GM23338 (cell line): ENCODE measurements around the gene KPNA2. TPM values are rescaled to one million over a fixed set of nuclear protein-coding genes. Genes with fewer than 3 reads are reported as not detected.
A peak's percentile ranks its signal among the peaks of the same experiment; 100 is the strongest.
"Not testable (repeated sequence)": the region's sequence is repeated elsewhere in the genome, so short reads cannot be mapped to it uniquely, and the experiment has no call there.

Experiments used
- ATAC-seq: fragments of 200-7000 bp; cut with Tn5 transposase; 3 replicates; pipeline ENCODE4 v1.9.1; 2020
- DNase-seq: peaks from one replicate; pipeline ENCODE4 v3.0.0-alpha.2; 2015; ENCODE audit warnings: low spot score
- H2AFZ ChIP-seq: fragments of 200-600 bp; sonication (generic); 2 replicates; pipeline ENCODE4 v1.8.0; 2016; ENCODE audit warnings: antibody characterized with exemption, mild to moderate bottlenecking, moderate library complexity
- H3F3A ChIP-seq: fragments of 200-600 bp; sonication (generic); replicated peaks from 2 replicates; pipeline ENCODE4 v1.8.0; 2017; ENCODE audit warnings: antibody characterized with exemption, mixed run types, low read depth
- H3K27ac ChIP-seq: fragments of 200-600 bp; sonication (generic); 2 replicates; pipeline ENCODE4 v1.6.1; 2016; ENCODE audit warnings: low read depth
- H3K27me3 ChIP-seq: fragments of 200-600 bp; sonication (generic); 2 replicates; pipeline ENCODE4 v1.8.0; 2016; ENCODE audit warnings: mild to moderate bottlenecking, mixed run types, moderate library complexity; ENCODE audit not compliant: insufficient read depth
- H3K36me3 ChIP-seq: fragments of 200-600 bp; sonication (generic); 2 replicates; pipeline ENCODE4 v1.8.0; 2016; ENCODE audit warnings: mild to moderate bottlenecking; ENCODE audit not compliant: insufficient read depth
- H3K4me1 ChIP-seq: fragments of 200-600 bp; sonication (generic); 2 replicates; pipeline ENCODE4 v1.8.0; 2016; ENCODE audit warnings: mild to moderate bottlenecking, moderate library complexity; ENCODE audit not compliant: insufficient read depth
- H3K4me2 ChIP-seq: fragments of 200-600 bp; sonication (generic); 2 replicates; pipeline ENCODE4 v1.7.1; 2017; ENCODE audit warnings: mixed run types
- H3K4me3 ChIP-seq: fragments of 200-600 bp; sonication (generic); 2 replicates; pipeline ENCODE4 v1.6.1; 2016; ENCODE audit warnings: mixed run types
- H3K79me2 ChIP-seq: fragments of 200-600 bp; sonication (generic); replicated peaks from 2 replicates; pipeline ENCODE4 v1.8.0; 2017; ENCODE audit warnings: mild to moderate bottlenecking; ENCODE audit not compliant: insufficient read depth
- H3K9me2 ChIP-seq: fragments of 200-600 bp; sonication (generic); 2 replicates; pipeline ENCODE4 v1.8.0; 2017; ENCODE audit not compliant: insufficient read depth
- H4K20me1 ChIP-seq: fragments of 200-600 bp; sonication (generic); replicated peaks from 2 replicates; pipeline ENCODE4 v1.8.0; 2017; ENCODE audit warnings: mild to moderate bottlenecking; ENCODE audit not compliant: insufficient read depth
- H3K27ac Mint-ChIP-seq: 2 replicates; pipeline ENCODE4 v1.8.0; 2020; ENCODE audit warnings: inconsistent platforms, mild to moderate bottlenecking, moderate library complexity, mixed read lengths
- H3K27me3 Mint-ChIP-seq: 3 replicates; pipeline ENCODE4 v1.8.0; 2022; ENCODE audit warnings: low read depth, mild to moderate bottlenecking, moderate library complexity, mixed read lengths, inconsistent platforms; ENCODE audit not compliant: insufficient read depth, poor library complexity
- H3K36me3 Mint-ChIP-seq: 3 replicates; pipeline ENCODE4 v1.8.0; 2021; ENCODE audit warnings: low read depth, mild to moderate bottlenecking, inconsistent platforms, moderate library complexity, mixed read lengths
- H3K4me1 Mint-ChIP-seq: 3 replicates; pipeline ENCODE4 v1.8.0; 2020; ENCODE audit warnings: mild to moderate bottlenecking, inconsistent platforms, mixed read lengths
- H3K4me3 Mint-ChIP-seq: 3 replicates; pipeline ENCODE4 v1.8.0; 2021; ENCODE audit warnings: moderate library complexity, mild to moderate bottlenecking, inconsistent platforms, mixed read lengths
- H3K9me3 Mint-ChIP-seq: 3 replicates; pipeline ENCODE4 v1.8.0; 2020; ENCODE audit warnings: moderate library complexity, mild to moderate bottlenecking, inconsistent platforms, mixed read lengths
- EZH2phosphoT487 ChIP-seq: fragments of 200-600 bp; sonication (generic); IDR thresholded peaks from one replicate; pipeline ENCODE4 v1.8.1; 2018; ENCODE audit warnings: antibody characterized with exemption; ENCODE audit not compliant: unreplicated experiment
- NANOG ChIP-seq: IDR thresholded peaks from 2 replicates; pipeline ENCODE4 v1.6.1; 2016; ENCODE audit warnings: antibody characterized with exemption, borderline replicate concordance
- POLR2AphosphoS5 ChIP-seq: IDR thresholded peaks from 2 replicates; pipeline ENCODE4 v1.6.1; 2016; ENCODE audit warnings: antibody characterized with exemption, low read depth
- polyA plus RNA-seq: library from polyadenylated mRNA; unstranded; fragments of >200 nt; fragmentation: Nextera tagmentation; extraction: Ambion mirVana; gene quantifications from 2 replicates; pipeline ENCODE4 v1.2.1, GENCODE V29; 2016
- total RNA-seq: library from RNA; depleted of rRNA; stranded (reverse); fragments of >200 nt; shearing (Covaris generic); gene quantifications from 2 replicates; pipeline ENCODE4 v1.2.3, GENCODE V29; 2014
- TF ChIP-seq, protein P1 (sequence below): IDR thresholded peaks from 2 replicates; pipeline ENCODE4 v1.6.1; 2016; ENCODE audit warnings: antibody characterized with exemption
- TF ChIP-seq, protein P2 (sequence below), 2 experiments: fragments of 200-600 bp in 1 of 2; sonication (generic) in 1 of 2; conservative IDR thresholded peaks; 2 replicates each; pipeline versions ENCODE4 v1.5.1 to v1.6.1; 2016 to 2017; ENCODE audit warnings: antibody characterized with exemption in 2 of 2, low read depth in 2 of 2, mild to moderate bottlenecking in 2 of 2, moderate library complexity in 1 of 2

KPNA2 gene
- total and polyA plus RNA-seq, 2 experiments from 2014 or later = 375 to 442 TPM

DNA sequence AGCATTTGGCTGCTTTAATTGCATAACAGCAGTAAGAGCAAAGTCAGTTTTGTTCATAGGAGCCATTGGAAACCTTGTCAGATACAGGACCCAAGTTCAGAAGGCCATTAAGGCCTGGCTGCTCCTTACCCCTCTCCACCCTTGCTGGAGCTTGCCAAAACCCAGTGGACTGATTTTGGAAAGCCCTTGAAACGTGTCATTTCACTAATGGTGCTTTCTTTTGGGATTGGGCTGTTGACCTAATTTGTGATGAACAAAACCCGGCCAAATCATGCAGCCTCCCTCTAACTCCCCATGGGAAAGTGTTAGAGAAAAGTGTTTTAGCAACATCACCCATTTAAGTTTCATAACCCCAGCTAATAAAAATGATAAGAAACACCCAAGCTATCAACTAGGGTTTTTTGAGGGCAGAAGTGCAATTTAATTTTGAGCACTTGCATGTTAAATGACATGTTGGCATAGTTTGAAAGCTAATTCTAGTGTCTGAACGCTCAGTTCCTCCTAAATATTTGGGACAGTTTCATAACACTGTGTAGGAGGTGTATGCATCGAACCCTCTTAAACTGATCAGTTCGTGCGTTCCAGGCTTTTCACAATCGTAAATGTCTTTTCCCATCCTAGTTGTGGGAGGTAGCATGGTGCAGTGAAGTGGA lies 12.5 kb downstream of the KPNA2 start:
- not testable (repeated sequence) for H3K4me1 ChIP-seq, H3K9me3 Mint-ChIP-seq, H3K4me1 Mint-ChIP-seq, H3K27me3 ChIP-seq, H3K27me3 Mint-ChIP-seq, H3K79me2 ChIP-seq, H3K27ac Mint-ChIP-seq, H3K4me3 ChIP-seq, H3K4me2 ChIP-seq, H3K9me2 ChIP-seq, H3K4me3 Mint-ChIP-seq, H2AFZ ChIP-seq
- peaks cover 18% of the 10 kb centered on the region for H4K20me1 ChIP-seq
- peak; percentile 18 for DNase-seq
- peaks cover 49% of the 10 kb centered on the region for H3F3A ChIP-seq
- peak; percentile 57 for TF ChIP-seq POLR2AphosphoS5
- peak; percentile 17 for ATAC-seq
- peak overlapping the region; percentile 63; the same call in 1 of the 2 replicates for H3K27ac ChIP-seq
- H3K36me3 ChIP-seq = peaks cover 41% of the 10 kb centered on the region
- peaks cover 53% of the 10 kb centered on the region for H3K36me3 Mint-ChIP-seq

DNA sequence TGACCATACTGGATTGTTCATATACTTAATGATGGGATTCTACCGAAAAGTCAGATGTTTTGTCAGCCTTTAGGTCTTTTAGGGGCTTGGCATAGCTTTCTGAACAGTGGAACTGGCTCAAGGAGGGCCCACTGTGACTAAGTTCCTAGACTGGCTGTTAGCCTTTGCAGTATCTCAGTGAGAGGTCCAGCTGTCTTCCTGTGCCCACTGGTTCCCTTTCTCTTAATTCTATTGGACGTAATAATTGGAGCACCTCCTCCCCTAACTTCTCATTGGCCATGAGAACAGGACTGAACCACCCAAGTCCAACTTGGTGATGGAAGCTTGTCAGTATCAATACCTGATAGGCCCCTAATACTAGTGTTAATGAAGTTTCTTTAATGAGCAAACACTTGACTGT lies 13.5 kb downstream of the KPNA2 start:
- Histone ChIP-seq H3K4me2 (no peak overlapping the region), H3K4me3 (no peak overlapping the region), H3K79me2 (no peaks in the 10 kb centered on the region), H4K20me1 (peaks cover 11% of the 10 kb centered on the region), H3F3A (peaks cover 40% of the 10 kb centered on the region), H2AFZ (no peak overlapping the region), H3K27me3 (no peaks in the 10 kb centered on the region), H3K4me1 (no peaks in the 10 kb centered on the region), H3K36me3 (peaks cover 32% of the 10 kb centered on the region), H3K9me2 (no peaks in the 10 kb centered on the region), H3K27ac (0 out of 2 replicates have a peak overlapping the region, but pooled peaks have one; percentile 63)
- TF ChIP-seq POLR2AphosphoS5 (no peak), EZH2phosphoT487 (no peak), NANOG (no peak)
- TF ChIP-seq, protein P1, sequence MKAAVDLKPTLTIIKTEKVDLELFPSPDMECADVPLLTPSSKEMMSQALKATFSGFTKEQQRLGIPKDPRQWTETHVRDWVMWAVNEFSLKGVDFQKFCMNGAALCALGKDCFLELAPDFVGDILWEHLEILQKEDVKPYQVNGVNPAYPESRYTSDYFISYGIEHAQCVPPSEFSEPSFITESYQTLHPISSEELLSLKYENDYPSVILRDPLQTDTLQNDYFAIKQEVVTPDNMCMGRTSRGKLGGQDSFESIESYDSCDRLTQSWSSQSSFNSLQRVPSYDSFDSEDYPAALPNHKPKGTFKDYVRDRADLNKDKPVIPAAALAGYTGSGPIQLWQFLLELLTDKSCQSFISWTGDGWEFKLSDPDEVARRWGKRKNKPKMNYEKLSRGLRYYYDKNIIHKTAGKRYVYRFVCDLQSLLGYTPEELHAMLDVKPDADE = no peak
- TF ChIP-seq, protein P2, sequence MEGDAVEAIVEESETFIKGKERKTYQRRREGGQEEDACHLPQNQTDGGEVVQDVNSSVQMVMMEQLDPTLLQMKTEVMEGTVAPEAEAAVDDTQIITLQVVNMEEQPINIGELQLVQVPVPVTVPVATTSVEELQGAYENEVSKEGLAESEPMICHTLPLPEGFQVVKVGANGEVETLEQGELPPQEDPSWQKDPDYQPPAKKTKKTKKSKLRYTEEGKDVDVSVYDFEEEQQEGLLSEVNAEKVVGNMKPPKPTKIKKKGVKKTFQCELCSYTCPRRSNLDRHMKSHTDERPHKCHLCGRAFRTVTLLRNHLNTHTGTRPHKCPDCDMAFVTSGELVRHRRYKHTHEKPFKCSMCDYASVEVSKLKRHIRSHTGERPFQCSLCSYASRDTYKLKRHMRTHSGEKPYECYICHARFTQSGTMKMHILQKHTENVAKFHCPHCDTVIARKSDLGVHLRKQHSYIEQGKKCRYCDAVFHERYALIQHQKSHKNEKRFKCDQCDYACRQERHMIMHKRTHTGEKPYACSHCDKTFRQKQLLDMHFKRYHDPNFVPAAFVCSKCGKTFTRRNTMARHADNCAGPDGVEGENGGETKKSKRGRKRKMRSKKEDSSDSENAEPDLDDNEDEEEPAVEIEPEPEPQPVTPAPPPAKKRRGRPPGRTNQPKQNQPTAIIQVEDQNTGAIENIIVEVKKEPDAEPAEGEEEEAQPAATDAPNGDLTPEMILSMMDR (conservative IDR thresholded peaks at IDR 0.05; ENCODE audit: low read depth in 2 of 2) = no peak
- H3K9me3 Mint-ChIP-seq = peaks cover 3% of the 10 kb centered on the region; the same call in 2 of the 3 replicates
- H3K4me1 Mint-ChIP-seq = peaks cover 4% of the 10 kb centered on the region; the same call in 2 of the 3 replicates
- peak; percentile 56 for DNase-seq
- H3K27ac Mint-ChIP-seq = no peak overlapping the region
- H3K4me3 Mint-ChIP-seq = no peak overlapping the region
- no peaks in the 10 kb centered on the region for H3K27me3 Mint-ChIP-seq
- peak; percentile 82 for ATAC-seq
- peaks cover 43% of the 10 kb centered on the region for H3K36me3 Mint-ChIP-seq

DNA sequence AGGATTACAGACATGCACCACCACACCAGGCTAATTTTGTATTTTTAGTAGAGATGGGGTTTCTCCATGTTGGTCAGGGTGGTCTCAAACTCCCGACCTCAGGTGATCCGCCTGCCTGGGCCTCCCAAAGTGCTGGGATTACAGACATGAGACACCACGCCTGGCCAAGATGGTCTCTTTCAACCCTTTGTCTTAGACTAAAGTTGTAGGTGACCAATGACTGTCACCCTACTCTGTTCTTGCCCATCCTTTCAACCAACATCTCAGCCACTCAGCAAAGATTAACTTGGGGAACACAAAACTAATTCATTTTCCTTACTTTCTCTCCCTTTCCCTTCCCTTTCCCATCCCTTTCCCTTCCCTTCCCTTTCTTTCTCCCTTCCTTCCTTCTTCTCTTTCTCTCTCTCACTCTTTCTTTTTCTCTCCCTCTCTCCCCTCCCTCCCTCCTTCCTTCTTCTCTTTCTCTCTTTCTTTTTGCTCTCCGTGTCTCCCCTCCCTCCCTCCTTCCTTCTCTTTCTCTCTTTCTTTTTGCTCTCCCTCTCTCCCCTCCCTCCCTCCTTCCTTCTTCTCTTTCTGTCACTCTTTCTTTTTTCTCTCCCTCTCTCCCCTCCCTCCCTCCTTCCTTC lies 14.4 kb downstream of the KPNA2 start:
- H3K4me1 ChIP-seq, H3K4me3 ChIP-seq, H3K4me1 Mint-ChIP-seq, H3K27me3 ChIP-seq, H3K4me3 Mint-ChIP-seq, H3K27me3 Mint-ChIP-seq, H3K9me3 Mint-ChIP-seq, H3K9me2 ChIP-seq, H3K4me2 ChIP-seq, H3K79me2 ChIP-seq, H2AFZ ChIP-seq, ATAC-seq, H3K27ac ChIP-seq, H3K27ac Mint-ChIP-seq: not testable (repeated sequence)
- H3K36me3 Mint-ChIP-seq = peaks cover 34% of the 10 kb centered on the region
- Histone ChIP-seq H3K36me3 (peaks cover 22% of the 10 kb centered on the region), H4K20me1 (peaks cover 11% of the 10 kb centered on the region), H3F3A (peaks cover 30% of the 10 kb centered on the region)
- peak; percentile 54 for DNase-seq

DNA sequence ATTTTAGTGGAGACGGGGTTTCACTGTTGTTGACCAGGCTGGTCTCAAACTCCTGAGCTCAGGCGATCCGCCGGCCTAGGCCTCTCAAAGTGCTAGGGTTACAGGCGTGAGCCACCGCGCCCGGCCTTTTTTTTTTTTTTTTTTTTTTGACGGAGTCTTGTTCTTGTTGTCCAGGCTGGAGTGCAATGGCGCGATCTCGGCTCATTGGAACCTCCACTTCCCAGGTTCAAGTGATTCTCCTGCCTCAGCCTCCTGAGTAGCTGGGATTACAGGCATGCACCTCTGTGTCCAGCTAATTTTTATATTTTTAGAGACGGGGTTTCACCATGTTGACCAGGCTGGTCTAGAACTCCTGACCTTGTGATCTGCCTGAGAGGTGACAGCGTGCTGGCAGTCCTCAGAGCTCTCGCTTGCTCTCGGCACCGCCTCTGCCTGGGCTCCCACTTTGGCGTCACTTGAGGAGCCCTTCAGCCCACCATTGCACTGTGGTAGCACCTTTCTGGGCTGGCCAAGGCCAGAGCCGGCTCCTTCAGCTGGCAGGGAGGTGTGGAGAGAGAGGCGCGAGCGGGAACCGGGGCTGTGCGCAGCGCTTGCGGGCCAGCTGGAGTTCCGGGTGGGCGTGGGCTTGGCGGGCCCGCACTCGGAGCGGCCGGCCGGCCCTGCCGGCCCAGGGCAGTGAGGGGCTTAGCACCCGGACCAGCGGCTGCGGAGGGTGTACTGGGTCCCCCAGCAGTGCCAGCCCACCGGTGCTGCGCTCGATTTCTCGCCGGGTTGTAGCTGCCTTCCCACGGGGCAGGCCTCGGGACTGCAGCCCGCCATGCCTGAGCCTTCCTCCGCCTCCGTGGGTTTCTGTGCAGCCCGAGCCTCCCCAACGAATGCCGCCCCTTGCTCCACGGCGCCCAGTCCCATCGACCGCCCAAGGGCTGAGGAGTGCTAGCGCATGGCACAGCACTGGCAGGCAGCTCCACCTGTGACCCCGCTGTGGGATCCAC lies 16.1 kb downstream of the KPNA2 start:
- H3K4me2 ChIP-seq, ATAC-seq, H3K27me3 ChIP-seq, DNase-seq, H3K4me1 Mint-ChIP-seq, H3K27ac ChIP-seq, H3K36me3 ChIP-seq, H2AFZ ChIP-seq, H3K27ac Mint-ChIP-seq, H3K27me3 Mint-ChIP-seq, H3K4me3 ChIP-seq, H3K4me3 Mint-ChIP-seq, H3K9me2 ChIP-seq, H3K4me1 ChIP-seq, H3K9me3 Mint-ChIP-seq, H3K79me2 ChIP-seq, H4K20me1 ChIP-seq: not testable (repeated sequence)
- H3K36me3 Mint-ChIP-seq = peaks cover 18% of the 10 kb centered on the region
- H3F3A ChIP-seq = peaks cover 15% of the 10 kb centered on the region
